ENCODE measurements around the gene FN1. TPM values are rescaled to one million over a fixed set of nuclear protein-coding genes. Genes with fewer than 3 reads are reported as not detected.
"Not testable (repeated sequence)": the region's sequence is repeated elsewhere in the genome, so short reads cannot be mapped to it uniquely, and the experiment has no call there.

Gene FN1
- total RNA-seq, 1 donor from 2014 or later: 125 TPM

DNA sequence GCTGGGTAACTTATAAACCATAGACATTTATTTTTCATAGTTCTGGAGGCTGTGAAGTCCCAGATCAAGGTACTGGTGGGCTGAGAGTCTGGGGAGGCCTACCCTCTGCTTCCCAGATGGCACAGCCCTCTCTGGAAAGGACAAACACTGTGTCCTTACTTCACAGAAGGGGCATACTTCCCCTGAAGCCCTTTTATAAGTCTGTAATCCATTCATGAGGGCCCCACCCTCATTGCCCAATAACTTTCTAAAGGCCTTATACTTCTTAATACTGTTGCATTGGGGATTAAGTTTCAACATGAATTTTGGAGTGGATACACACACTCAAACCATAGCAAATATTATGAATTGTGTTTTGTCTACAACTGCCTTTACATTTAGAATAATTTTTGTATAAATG is 88.0 kb downstream of the FN1 start:
- DNase-seq (ENCODE audit: low spot score): no peak

DNA sequence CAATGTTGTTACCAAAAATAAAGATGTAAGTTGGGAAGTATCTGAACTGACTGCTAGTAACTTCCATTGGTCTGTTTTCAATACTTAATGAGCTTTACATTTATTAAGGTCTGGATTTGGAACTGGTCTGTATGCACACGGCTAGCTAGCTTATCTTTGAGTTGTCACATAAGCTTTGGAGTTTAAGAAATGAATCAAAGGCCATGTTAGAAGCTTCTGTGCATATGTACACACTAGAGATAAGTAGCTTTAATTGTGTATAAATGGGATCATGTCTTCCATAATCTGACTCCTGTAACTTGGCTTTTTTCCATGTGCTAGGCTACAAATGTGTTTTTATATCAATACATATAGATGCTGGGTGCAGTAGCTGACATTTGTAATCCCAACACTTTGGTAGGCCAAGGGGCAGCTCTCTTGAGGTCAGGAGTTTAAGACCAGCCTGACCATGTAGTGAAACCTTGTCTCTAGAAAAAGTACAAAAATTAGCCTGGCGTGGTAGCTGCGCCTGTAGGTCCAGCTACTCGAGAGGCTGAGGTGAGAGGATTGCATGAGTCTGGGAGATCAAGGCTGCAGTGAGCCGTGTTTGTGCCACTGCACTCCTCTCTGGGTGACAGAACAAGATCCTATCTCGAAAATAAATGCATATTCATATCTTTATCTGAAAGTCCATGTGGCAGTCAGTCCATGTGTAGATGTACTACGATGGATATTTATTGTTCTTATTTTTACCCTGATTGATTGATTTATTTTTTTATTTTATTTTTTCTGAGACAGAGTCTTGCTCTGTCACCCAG is 96.8 kb downstream of the FN1 start:
- no peak for DNase-seq (ENCODE audit: low spot score)

DNA sequence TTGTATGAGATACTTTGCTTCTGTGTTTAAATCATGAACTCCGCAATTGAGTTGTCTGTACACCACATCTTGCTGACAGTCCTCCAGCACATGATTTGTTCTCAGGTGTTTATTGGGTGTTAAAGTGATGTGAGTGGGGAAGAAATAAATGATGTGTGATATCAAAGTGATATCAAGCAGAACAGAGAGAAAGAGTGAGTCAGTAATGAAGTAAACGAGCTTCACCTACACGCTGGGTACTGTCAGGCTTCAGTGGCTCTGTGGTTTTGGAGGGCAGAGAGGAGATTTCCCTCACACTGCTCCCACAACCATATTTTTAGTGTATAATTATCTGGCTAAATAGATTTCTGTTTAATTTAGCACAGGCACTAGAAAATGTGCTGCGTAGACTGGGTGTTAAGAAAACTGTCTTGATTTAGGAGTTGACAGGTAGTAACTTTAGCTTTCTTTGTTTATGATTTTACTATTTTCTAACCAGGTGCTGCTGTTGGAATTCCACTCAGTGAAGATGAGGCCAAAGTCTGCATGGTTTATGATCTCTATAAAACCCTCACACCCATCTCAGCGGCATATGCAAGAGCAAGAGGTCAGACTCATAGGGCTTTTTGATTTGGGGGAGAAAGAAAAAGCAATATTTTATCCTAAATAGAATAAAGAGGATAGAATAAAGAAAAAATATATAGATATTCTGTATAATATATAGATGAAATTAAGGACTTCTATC is 102.8 kb downstream of the FN1 start:
- DNase-seq (ENCODE audit: low spot score): no peak

DNA sequence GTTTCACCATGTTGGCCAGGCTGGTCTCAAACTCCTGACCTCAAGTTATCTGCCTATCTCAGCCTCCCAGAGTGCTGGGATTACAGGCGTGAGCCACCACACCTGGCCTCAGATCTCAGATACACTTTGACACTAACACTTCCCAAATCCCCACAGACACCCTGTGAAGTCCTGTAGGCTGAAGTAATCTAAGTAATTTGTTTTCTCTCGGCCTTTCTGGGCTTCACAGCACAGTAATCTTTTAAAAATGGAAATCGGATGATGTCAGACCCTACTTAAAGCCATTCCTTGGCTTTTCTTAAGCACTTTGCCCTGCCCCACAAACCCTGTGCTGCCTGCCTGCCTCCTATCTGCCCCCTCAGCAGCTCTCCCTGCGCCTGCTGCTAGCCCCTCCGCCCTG is 107.8 kb downstream of the FN1 start:
- no peak for DNase-seq (ENCODE audit: low spot score)

DNA sequence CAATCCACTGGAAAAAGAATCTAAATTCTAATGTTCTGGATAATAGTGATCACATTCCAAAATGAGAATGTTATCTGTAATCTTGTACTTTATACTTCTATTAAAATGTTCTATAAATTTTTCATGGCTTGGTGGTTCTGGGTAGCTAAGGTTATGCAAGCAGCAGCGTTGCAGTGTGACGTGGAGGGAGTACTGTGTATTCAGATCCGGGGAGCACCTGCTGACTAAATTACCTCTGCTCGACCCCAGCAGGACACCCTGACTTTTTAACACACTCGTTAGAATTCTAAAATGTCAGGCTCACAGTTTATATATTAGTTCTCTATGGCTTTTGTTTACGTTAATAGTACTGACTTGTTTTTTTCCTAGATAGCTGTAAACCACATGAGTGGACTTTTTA is 111.1 kb downstream of the FN1 start:
- no peak for DNase-seq (ENCODE audit: low spot score)

DNA sequence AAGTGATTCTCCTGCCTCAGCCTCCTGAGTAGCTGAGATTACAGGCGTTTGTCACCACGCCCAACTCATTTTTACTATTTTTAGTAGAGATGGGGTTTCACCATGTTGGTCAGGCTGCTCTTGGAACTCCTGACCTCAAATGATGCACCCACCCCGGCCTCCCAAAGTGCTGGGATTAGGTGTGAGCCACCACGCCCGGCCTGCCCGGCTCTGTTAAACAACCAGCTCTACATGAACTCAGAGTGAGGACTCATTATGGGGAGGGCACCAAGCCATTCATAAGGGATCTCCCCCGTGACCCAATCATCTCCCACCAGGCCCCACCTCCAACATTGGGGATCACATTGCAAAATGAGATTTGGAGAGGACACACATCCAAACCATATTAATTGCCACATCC is 115.2 kb downstream of the FN1 start:
- DNase-seq (ENCODE audit: low spot score): no peak

DNA sequence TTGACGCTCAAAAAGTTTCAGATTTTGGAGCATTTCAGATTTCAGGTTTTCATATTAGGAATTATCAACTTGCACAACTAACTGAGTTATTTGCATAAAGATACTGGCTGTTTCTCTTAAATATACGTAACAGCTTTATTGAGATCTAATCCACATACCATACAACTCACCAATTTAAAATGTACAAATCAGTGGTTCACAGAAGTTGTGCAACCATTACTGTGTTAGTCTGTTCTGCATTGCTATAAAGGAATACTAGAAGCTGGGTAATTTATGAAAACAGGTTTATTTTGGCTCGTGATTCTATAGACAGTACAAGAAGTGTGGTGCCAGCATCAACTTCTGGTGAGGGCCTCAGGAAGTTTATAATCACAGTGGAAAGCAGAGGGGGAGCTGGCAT is 115.8 kb downstream of the FN1 start:
- no peak for DNase-seq (ENCODE audit: low spot score)

DNA sequence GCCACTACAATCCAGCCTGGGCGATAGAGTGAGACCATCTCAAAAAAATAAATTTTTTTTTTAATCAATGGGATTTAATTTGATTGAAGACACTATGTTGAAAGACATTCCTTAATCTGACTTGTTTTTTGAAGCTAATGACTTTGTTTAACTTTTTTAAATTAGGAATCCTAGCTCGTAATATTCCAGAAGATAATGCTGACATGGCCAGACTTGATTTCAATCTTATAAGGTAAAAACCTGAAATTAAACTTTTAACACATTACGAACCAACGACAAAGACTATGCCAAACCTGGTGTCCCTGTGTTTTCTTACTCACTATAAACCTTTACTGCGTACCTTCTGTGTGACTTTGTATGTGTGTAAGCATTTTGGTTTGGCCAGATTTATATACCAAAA is 116.4 kb downstream of the FN1 start:
- DNase-seq (ENCODE audit: low spot score): no peak

DNA sequence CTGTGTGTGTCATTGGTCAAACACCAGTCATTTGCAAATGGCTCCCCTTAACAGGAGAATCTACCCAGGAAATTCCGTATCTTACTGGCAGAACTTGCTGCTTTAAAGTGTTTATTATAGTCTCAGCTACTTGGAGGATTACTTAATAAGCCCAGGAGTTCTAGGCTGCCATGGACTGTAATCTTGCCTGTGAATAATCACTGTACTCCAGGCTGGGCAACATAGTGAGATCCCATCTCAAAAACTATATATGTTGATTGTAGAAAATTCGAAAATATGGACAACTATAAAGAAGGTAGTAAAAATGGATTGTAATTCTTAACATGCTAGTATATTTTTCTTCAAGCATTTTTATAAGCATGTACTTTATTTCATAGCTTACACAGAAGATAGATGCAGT is 119.5 kb downstream of the FN1 start:
- DNase-seq (ENCODE audit: low spot score): no peak

DNA sequence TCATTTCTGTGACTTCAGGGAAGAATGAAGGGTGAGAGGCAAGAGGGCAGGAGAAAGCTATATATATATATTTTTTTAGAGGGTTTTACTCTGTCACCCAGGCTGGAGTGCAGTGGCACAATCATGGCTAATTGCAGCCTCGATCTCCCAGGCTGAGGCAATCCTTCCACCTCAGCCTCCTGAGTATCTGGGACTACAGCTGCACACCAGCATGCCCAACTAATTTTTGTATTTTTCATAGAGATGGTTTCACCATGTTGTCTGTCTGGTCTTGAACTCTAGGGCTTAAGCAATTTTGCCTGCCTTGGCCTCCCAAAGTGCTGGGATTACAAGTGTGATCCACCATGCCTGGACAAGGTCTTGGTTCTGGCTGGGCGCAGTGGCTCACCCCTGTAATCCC is 120.6 kb downstream of the FN1 start:
- no peak for DNase-seq (ENCODE audit: low spot score)

DNA sequence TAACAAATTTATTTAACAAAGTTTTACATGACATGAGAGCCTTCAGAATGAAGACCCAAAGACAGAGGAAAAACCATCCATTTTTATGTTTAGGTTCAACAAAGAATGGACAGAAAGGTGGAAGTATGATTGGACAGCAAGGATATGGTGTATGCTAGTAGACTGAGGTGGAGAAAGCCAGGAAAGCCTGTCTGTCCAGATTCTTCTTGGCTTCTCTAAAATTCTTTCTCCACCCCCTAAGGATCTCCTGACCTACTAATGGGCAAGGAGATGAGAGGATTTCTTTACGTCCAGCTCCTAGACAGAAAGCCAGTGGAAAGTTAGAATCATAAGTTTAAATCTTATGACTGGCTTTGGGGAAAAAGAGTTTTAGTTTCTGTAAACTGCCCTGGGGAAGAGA is 121.0 kb downstream of the FN1 start:
- DNase-seq (ENCODE audit: low spot score): no peak

DNA sequence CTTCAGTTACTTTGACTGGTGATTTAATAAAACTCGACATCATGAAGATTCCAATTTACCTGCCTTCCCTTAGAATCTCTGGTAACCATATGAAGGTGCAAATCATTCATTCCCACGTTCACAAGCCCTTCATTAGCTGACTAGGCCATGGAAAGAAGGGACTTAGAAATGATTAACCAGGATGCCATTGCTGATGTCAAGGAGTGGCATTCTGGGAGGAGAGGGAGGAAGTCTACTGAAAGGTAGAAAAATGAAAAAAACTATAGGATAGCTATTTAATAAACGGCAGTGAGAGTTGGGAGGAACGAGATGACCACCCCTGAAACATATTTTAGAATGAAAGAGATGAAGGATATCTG is 122.6 kb downstream of the FN1 start:
- no peak for DNase-seq (ENCODE audit: low spot score)

DNA sequence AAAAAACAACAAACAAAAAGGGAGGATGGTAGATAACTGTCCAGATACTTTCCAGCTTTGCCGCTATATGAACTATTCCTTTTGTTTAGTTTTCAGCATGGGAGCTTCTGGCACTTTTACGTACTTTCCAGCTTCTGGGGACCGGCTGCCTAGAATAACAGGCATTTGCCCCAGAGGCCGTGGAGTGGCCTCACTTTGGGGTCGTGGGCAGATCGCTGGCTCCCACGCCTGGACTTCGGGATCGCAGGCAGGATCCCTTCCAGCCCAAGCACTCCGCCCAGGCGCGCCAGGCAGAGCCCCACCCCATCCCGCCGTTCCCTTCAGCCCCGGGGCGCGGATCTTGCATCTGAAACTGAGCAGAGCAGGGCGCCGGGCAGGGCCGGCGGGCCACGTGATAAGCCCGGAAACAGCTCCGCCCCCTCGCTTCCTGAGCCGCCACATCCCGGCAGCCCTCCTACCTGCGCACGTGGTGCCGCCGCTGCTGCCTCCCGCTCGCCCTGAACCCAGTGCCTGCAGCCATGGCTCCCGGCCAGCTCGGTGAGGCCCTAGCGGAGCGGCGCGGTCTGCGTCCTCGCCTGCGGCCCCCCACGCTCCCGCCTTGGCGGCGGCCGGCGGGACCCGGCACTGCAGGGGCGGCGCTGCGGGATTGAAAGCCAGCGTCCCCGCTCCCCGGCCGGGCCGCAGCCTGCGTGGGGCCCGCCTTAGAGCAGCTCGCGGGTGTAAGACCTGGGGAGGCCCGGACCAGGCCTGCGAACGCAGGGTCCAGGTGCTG is 124.1 kb downstream of the FN1 start, which contains the start of gene ATIC:
Gene ATIC, plus strand, starts transcription at position 435 of the 772 bp plus-strand sequence. Its CDS starts 84 bp downstream, at position 519.
- peak; percentile 95 for DNase-seq (ENCODE audit: low spot score)

DNA sequence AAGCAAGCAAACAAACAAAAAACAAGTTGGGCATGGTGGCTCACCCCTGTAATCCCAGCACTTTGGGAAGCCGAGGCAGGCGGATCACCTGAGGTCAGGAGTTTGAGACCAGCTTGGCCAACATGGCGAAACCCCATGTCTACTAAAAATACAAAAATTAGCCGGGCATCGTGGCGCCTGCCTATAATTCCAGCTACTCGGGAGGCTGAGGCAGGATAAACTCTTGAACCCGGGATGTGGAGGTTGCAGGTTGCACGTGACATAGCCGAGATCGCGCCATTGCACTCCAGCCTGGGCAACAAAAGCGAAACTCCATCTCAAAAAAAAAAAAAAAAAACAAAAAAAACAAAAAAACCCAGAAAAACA is 124.6 kb downstream of the FN1 start:
- not testable (repeated sequence) for DNase-seq (ENCODE audit: low spot score)

Other genes starting within 250 kb of the FN1 start
- 139 TPM for gene ATIC, start 124.0 kb downstream of the FN1 start, total RNA-seq